GM10266 (cell line): ENCODE data around the gene NCOR2.

Experiments
- DNase-seq: peaks from one replicate; pipeline ENCODE4 v3.0.0; 2012; ENCODE audit errors: extremely low spot score
- TF ChIP-seq, protein P1 (sequence below): IDR thresholded peaks from 2 replicates; pipeline ENCODE4 v1.5.1; 2012; ENCODE audit warnings: mild to moderate bottlenecking, low read depth; ENCODE audit not compliant: control insufficient read depth, insufficient read depth; ENCODE audit errors: missing control alignments

Gene NCOR2

DNA sequence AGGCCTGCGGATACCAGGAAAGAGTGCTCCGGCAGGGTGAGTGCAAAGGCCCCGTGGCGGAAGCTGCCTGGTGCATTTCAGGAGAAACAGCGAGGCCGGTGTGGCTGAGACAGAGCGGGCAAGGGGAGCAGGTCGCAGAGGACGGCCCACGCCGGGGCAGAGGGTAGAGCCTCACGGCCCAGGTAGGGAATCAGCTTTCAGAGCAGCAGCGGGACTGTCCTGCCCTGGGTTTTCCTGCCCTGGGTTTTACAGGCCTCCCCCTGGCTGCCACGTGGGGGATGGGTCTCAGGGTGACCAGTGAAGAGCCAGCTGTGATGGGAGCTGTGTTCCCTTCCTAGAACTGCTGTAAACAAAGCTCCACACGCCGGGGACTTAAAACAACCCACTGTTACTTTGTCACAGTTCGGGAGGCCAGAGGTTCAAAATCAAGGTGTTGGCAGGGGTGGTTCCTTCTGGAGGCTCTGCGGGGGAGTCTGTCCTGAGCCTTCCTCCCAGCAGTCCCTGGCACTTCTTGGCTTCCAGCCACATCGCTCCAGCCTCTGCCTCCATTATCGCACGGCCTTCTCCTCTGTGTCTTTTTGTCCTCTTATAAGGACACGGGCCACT lies 10.4 kb downstream of the NCOR2 start:
- TF ChIP-seq, protein P1, sequence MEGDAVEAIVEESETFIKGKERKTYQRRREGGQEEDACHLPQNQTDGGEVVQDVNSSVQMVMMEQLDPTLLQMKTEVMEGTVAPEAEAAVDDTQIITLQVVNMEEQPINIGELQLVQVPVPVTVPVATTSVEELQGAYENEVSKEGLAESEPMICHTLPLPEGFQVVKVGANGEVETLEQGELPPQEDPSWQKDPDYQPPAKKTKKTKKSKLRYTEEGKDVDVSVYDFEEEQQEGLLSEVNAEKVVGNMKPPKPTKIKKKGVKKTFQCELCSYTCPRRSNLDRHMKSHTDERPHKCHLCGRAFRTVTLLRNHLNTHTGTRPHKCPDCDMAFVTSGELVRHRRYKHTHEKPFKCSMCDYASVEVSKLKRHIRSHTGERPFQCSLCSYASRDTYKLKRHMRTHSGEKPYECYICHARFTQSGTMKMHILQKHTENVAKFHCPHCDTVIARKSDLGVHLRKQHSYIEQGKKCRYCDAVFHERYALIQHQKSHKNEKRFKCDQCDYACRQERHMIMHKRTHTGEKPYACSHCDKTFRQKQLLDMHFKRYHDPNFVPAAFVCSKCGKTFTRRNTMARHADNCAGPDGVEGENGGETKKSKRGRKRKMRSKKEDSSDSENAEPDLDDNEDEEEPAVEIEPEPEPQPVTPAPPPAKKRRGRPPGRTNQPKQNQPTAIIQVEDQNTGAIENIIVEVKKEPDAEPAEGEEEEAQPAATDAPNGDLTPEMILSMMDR, result no peak
- no peak for DNase-seq

GRCh38 chr12:124556074-124556466 lies 11.3 kb downstream of the NCOR2 start:
- TF ChIP-seq, protein P1, result no peak
- no peak for DNase-seq

DNA sequence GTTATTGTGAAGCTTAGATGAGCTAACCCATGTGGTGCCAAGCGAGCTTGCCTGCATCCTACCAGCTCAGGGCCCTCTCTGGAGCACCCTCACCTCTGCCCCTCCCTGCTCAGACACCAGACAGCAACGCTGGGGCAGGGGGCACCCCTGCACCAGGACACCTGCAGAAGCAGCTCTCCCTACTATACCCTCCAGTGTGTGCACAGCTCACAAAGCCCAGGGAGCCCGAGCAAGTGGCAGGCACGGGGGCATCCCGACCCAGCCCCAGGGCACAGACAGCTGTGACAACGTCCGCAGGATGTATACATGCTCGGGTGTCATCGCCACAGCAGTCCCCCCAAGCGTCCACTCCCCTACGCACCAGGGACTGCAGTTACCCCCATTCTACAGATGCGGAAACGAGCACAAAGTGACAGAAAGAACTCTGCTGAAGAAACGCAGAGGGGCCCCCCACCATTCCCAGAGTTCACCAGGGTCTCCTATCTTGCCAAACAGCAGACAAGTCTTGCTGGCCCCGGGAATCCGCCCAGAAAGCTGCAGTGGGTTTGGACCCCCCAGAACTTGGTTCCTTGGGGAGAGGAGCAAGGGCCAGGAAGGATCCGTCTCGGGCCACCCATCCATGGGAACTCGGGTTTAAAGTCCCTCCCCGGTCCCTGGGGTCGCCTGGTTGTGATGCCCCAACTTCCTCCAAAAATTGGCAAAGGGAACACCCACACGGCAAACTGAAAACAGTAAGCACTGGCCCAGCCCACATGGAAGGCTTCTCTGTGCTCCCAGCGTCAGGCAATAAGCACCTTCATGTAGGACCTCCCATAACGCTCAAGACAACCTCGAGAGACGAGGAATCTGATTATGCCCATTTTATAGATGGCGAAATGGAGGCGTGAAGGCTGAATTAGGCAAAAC lies 12.0 kb downstream of the NCOR2 start:
- no peak for DNase-seq
- TF ChIP-seq, protein P1, result no peak

DNA sequence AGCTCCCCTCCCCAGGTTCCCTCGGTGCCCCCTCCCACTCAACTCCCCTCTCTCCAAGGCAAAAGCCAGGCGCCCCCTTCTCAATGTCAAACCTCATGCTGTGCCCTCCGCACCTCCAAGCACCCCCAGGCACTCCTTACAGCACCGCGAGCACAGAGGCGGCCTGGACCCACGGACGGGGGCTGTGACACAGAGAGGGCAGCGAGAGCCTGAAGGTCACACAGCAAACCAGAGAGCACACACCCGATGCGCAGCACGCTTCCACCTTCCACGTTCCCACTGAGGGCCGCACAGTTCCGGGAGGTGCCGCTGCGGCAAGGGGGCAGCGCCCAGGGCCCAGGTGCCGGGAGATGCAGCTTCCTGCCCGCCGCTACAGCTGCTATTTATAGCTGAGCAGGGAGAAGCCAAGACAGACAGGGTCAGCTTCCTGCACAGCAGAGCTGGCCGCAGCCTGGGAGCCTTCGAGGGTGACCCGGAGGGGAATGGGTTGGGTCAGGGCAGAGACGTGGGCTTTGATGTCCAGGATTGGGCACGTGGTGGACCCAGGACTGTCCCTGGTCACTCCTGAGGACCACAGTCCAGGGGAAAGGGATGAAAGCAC lies 12.9 kb downstream of the NCOR2 start:
- no peak for DNase-seq
- TF ChIP-seq, protein P1, result no peak

GRCh38 chr12:124553862-124554428 lies 13.5 kb downstream of the NCOR2 start:
- no peak for DNase-seq
- TF ChIP-seq, protein P1, result no peak

- TF ChIP-seq, protein P1, result no peak
- DNase-seq, result no peak
These were observed 15.9 kb downstream of the NCOR2 start for GRCh38 chr12:124551268-124552144.
